Thyroid gland (tissue), 4 donors: ENCODE measurements around the gene LPP. TPM values are rescaled to one million over a fixed set of nuclear protein-coding genes. Genes with fewer than 3 reads are reported as not detected.

Experiments
- DNase-seq, 2 donors: peaks; one replicate each; pipeline ENCODE4 v3.0.0-alpha.2; 2019
- H3K27ac ChIP-seq, 3 donors: fragments of 200-600 bp; sonication (generic); 1 replicate in 2 of 3; 2 replicates in 1 of 3; pipeline ENCODE4 v1.5.1; 2016 to 2019; ENCODE audit warnings: mild to moderate bottlenecking in 1 of 3, moderate library complexity in 1 of 3
- H3K27me3 ChIP-seq: fragments of 200-600 bp; sonication (generic); one replicate; pipeline ENCODE4 v1.5.1; 2019
- H3K36me3 ChIP-seq, 2 donors: fragments of 200-600 bp; sonication (generic); one replicate each; pipeline ENCODE4 v1.5.1; 2016 to 2019
- H3K4me1 ChIP-seq, 2 donors: fragments of 200-600 bp; sonication (generic); one replicate each; pipeline ENCODE4 v1.5.1; 2017 to 2019
- H3K4me3 ChIP-seq, 3 donors: fragments of 200-600 bp; sonication (generic); replicated peaks in 1 of 3; 1 replicate in 2 of 3; 2 replicates in 1 of 3; pipeline ENCODE4 v1.5.1; 2016; ENCODE audit warnings: mild to moderate bottlenecking in 1 of 3
- H3K9me3 ChIP-seq: fragments of 200-600 bp; sonication (generic); one replicate; pipeline ENCODE4 v1.5.1; 2017
- CTCF ChIP-seq, 6 experiments: fragments of 200-600 bp in 3 of 6; fragments of 450-650 bp in 3 of 6; sonication (generic) in 3 of 6; IDR thresholded peaks; one replicate each; pipeline ENCODE4 v1.5.1; 2016 to 2019; ENCODE audit warnings: antibody characterized with exemption in 6 of 6, mild to moderate bottlenecking in 2 of 6, inconsistent platforms in 1 of 6, moderate library complexity in 1 of 6
- POLR2A ChIP-seq, 2 donors: fragments of 450-650 bp; IDR thresholded peaks; one replicate each; pipeline ENCODE4 v1.6.1; 2017; ENCODE audit warnings: antibody characterized with exemption in 2 of 2, mild to moderate bottlenecking in 2 of 2, moderate library complexity in 1 of 2
- WGBS, 2 donors: methylation state at CpG; one replicate each; pipeline ENCODE4 v1.1.5; 2017; 5-methylcytosine and 5-hydroxymethylcytosine counted together
- intact Hi-C: fragments of 100-400 bp; cut with DNase I; formaldehyde crosslinking; loops from one replicate; pipeline ENCODE4 v1.15.1; 2023
- total RNA-seq, 4 donors: library from RNA; depleted of rRNA; stranded (reverse); fragments of >200 nt; gene quantifications; one replicate each; pipeline ENCODE4 v1.2.3, GENCODE V29; 2016

Gene LPP
- total RNA-seq, 4 donors from 2014 or later, result 79.0 to 141 (median 82.8) TPM

- H3K27ac ChIP-seq, result no peak overlapping the region
- no peaks in the 10 kb centered on the region for H3K27me3 ChIP-seq
- TF ChIP-seq CTCF (IDR thresholded peaks at IDR 0.05) (no peak), POLR2A (IDR thresholded peaks at IDR 0.05) (no peak)
- no peak for DNase-seq
- WGBS, 2 donors, result 98 to 100% methylated on average over 2 of the region's 2 CpGs
- intact Hi-C loops, result no loop called here
- H3K9me3 ChIP-seq, result no peaks in the 10 kb centered on the region
- no peak overlapping the region for H3K4me3 ChIP-seq
- H3K36me3 ChIP-seq, result no peaks in the 10 kb centered on the region
- no peaks in the 10 kb centered on the region for H3K4me1 ChIP-seq
Observed at GRCh38 chr3:188559856-188560255, 405.9 kb downstream of the LPP start.

- Histone ChIP-seq H3K27me3 (no peaks in the 10 kb centered on the region), H3K36me3 (no peaks in the 10 kb centered on the region), H3K9me3 (no peaks in the 10 kb centered on the region), H3K4me3 (no peak overlapping the region), H3K27ac (no peak overlapping the region), H3K4me1 (no peaks in the 10 kb centered on the region)
- DNase-seq, result no peak
- WGBS, 2 donors, result 49 to 89% methylated on average over 2 of the region's 2 CpGs
- intact Hi-C loops, result no loop called here
- TF ChIP-seq CTCF (IDR thresholded peaks at IDR 0.05), result no peak
- TF ChIP-seq POLR2A (IDR thresholded peaks at IDR 0.05), result no peak
Observed at GRCh38 chr3:188562144-188562543, 408.2 kb downstream of the LPP start.

GRCh38 chr3:188567478-188568195 is 413.7 kb downstream of the LPP start:
- H3K4me1 ChIP-seq, result no peaks in the 10 kb centered on the region

GRCh38 chr3:188568736-188569135 is 414.8 kb downstream of the LPP start:
- Histone ChIP-seq H3K4me3 (no peak overlapping the region), H3K4me1 (no peaks in the 10 kb centered on the region), H3K27me3 (no peaks in the 10 kb centered on the region), H3K9me3 (no peaks in the 10 kb centered on the region), H3K27ac (no peak overlapping the region), H3K36me3 (no peaks in the 10 kb centered on the region)
- intact Hi-C loops, result no loop called here
- DNase-seq, result no peak
- TF ChIP-seq CTCF (IDR thresholded peaks at IDR 0.05) (no peak), POLR2A (IDR thresholded peaks at IDR 0.05) (no peak)
- 92 to 93% methylated on average over 3 of the region's 3 CpGs for WGBS, 2 donors

More at GRCh38 chr3:188567478-188568195, 413.7 kb downstream of the LPP start:
- DNase-seq, result no peak
- intact Hi-C loops, result no loop called here
- Histone ChIP-seq H3K27ac (no peak overlapping the region), H3K4me3 (no peak overlapping the region), H3K27me3 (no peaks in the 10 kb centered on the region), H3K36me3 (no peaks in the 10 kb centered on the region), H3K9me3 (no peaks in the 10 kb centered on the region)
- whole genome bisulfite sequencing, 2 donors, result 97 to 98% methylated on average over 3 of the region's 3 CpGs
- TF ChIP-seq CTCF (IDR thresholded peaks at IDR 0.05), result no peak
- TF ChIP-seq POLR2A (IDR thresholded peaks at IDR 0.05), result no peak

- Histone ChIP-seq H3K9me3 (no peaks in the 10 kb centered on the region), H3K36me3 (no peaks in the 10 kb centered on the region), H3K4me1 (no peaks in the 10 kb centered on the region), H3K27ac (no peak overlapping the region), H3K4me3 (no peak overlapping the region), H3K27me3 (no peaks in the 10 kb centered on the region)
- TF ChIP-seq POLR2A (IDR thresholded peaks at IDR 0.05), result no peak
- TF ChIP-seq CTCF (IDR thresholded peaks at IDR 0.05), result no peak
- no peak for DNase-seq
- intact Hi-C loops, result no loop called here
- WGBS, 2 donors, result 94 to 96% methylated on average over 7 of the region's 7 CpGs
Observed at GRCh38 chr3:188571531-188572095, 417.7 kb downstream of the LPP start.
